Measurements from ENCODE around the gene BDH1.

DNA sequence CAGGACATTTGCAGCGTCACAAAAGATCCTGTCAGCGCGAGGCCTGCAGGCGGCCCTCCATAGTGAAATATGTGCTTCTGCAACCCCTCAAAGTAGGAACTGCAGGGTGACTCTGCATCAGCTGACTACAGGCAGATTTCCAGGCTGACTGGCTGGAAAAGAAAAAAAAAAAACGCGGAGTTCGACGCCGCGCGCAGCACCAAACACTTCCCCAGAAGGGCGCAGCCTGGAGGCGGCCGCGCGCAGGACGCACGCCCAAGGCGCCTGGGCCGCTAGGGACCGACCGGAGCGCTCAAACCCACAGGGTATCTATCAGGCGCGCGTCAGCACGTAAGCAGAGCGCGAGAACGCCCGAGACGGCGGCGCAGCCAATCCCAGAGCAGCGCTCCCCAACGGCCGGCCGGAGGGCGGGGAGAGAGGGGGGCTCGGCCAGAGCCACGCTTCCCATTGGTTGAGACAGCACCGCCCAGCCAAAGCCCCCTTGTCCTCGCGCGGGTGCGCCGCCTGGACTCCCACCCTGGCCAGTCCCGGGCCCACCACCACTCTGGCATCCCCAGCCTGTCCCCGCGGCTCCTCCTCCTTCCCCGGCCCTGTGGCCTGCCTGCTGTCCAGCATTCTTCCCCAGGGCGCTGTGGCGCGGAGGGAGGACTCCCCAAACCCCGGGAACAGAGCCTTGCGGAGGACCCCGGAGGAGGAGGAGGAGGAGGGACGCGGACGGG, 1.0 kb downstream of the BDH1 start:
- TF ChIP-seq, protein P1, sequence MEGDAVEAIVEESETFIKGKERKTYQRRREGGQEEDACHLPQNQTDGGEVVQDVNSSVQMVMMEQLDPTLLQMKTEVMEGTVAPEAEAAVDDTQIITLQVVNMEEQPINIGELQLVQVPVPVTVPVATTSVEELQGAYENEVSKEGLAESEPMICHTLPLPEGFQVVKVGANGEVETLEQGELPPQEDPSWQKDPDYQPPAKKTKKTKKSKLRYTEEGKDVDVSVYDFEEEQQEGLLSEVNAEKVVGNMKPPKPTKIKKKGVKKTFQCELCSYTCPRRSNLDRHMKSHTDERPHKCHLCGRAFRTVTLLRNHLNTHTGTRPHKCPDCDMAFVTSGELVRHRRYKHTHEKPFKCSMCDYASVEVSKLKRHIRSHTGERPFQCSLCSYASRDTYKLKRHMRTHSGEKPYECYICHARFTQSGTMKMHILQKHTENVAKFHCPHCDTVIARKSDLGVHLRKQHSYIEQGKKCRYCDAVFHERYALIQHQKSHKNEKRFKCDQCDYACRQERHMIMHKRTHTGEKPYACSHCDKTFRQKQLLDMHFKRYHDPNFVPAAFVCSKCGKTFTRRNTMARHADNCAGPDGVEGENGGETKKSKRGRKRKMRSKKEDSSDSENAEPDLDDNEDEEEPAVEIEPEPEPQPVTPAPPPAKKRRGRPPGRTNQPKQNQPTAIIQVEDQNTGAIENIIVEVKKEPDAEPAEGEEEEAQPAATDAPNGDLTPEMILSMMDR (IDR thresholded peaks at IDR 0.05; ENCODE audit: low read depth, low read length), result peak; percentile 30
- peak; percentile 72 for TF ChIP-seq POLR2A (IDR thresholded peaks at IDR 0.05; ENCODE audit: extremely low read depth, insufficient read length)
- peak; percentile 66 for TF ChIP-seq MYC (IDR thresholded peaks at IDR 0.05; ENCODE audit: low read depth, low read length)
- TF ChIP-seq MAX (IDR thresholded peaks at IDR 0.05; ENCODE audit: low read depth, low read length), result no peak
